Natural killer cell treated with Interleukin-12 subunit alpha and Interleukin-12 subunit beta and Interleukin-15 and Interleukin-18, amount 100 ng/mL, for 72 hours (primary cell): ENCODE data around the gene TMEM40. TPM values are rescaled to one million over a fixed set of nuclear protein-coding genes. Genes with fewer than 3 reads are reported as not detected.

ENCODE experiments used
- ATAC-seq, 2 donors: fragments of 150-1000 bp; cut with Tn5 transposase in 1 of 2; sonication (Bioruptor Pico), chemical (Tn5 transposase) in 1 of 2; 2 replicates each; pipeline ENCODE4 v1.10.0; 2021
- DNase-seq: peaks from one replicate; pipeline ENCODE4 v3.0.0; 2022; ENCODE audit warnings: low spot score
- H3K27ac Mint-ChIP-seq, 2 donors: 1 replicate in 1 of 2; 2 replicates in 1 of 2; pipeline ENCODE4 v1.8.0; 2022; ENCODE audit warnings: mixed read lengths in 2 of 2, mild to moderate bottlenecking in 1 of 2, moderate library complexity in 1 of 2
- H3K27me3 Mint-ChIP-seq, 2 donors: 1 replicate in 1 of 2; 2 replicates in 1 of 2; pipeline ENCODE4 v1.8.0; 2022; ENCODE audit warnings: mixed read lengths in 2 of 2
- H3K36me3 Mint-ChIP-seq: one replicate; pipeline ENCODE4 v1.8.0; 2022; ENCODE audit warnings: mixed read lengths
- H3K4me1 Mint-ChIP-seq, 2 donors: 1 replicate in 1 of 2; 2 replicates in 1 of 2; pipeline ENCODE4 v1.8.0; 2022; ENCODE audit warnings: low read depth in 2 of 2, mixed read lengths in 2 of 2, mild to moderate bottlenecking in 1 of 2
- H3K4me3 Mint-ChIP-seq: one replicate; pipeline ENCODE4 v1.8.0; 2022; ENCODE audit warnings: mixed read lengths
- H3K9me3 Mint-ChIP-seq: 2 replicates; pipeline ENCODE4 v1.8.0; 2022; ENCODE audit warnings: mixed read lengths
- total RNA-seq, 2 donors: library from RNA; stranded (reverse); gene quantifications; one replicate each; pipeline ENCODE4 v1.2.3, GENCODE V29; 2022

The TMEM40 gene, protein sequence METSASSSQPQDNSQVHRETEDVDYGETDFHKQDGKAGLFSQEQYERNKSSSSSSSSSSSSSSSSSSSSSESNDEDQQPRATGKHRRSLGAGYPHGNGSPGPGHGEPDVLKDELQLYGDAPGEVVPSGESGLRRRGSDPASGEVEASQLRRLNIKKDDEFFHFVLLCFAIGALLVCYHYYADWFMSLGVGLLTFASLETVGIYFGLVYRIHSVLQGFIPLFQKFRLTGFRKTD
- not detected for total RNA-seq

GRCh38 chr3:12759097-12759679 is at the start of gene TMEM40:
TSS of gene TMEM40 (minus strand) at chr3:12759259. CDS start at chr3:12749832, 9,427 bp downstream.
- no peak within 1 kb of the TSS for H3K4me3 Mint-ChIP-seq
- ATAC-seq (no peak), DNase-seq (no peak)
- H3K27me3 Mint-ChIP-seq, result peaks cover 7 to 21% of the 10 kb centered on the region in 2 donors
- H3K36me3 Mint-ChIP-seq, result no peaks in the 10 kb centered on the region
- H3K4me1 Mint-ChIP-seq, result no peaks in the 10 kb centered on the region
- H3K9me3 Mint-ChIP-seq, result no peaks in the 10 kb centered on the region
- peak within 1 kb of the TSS in 1 of 2 donors; percentile 16 for H3K27ac Mint-ChIP-seq

- Mint-ChIP-seq H3K4me3 (peak overlapping the region; percentile 75), H3K9me3 (no peaks in the 10 kb centered on the region), H3K36me3 (no peaks in the 10 kb centered on the region), H3K27ac (no peak overlapping the region), H3K27me3 (peaks cover 0 to 3% of the 10 kb centered on the region in 2 donors), H3K4me1 (peaks cover 8 to 10% of the 10 kb centered on the region in 2 donors)
- ATAC-seq, result no peak
- DNase-seq, result no peak
Measured at GRCh38 chr3:12808587-12808986, 49.5 kb upstream of the TMEM40 start.

GRCh38 chr3:12807601-12808359 is 48.7 kb upstream of the TMEM40 start:
- no peaks in the 10 kb centered on the region for H3K9me3 Mint-ChIP-seq
- H3K4me3 Mint-ChIP-seq, result no peak overlapping the region
- peaks cover 8 to 10% of the 10 kb centered on the region in 2 donors for H3K4me1 Mint-ChIP-seq
- H3K27ac Mint-ChIP-seq, result no peak overlapping the region
- no peaks in the 10 kb centered on the region for H3K36me3 Mint-ChIP-seq
- DNase-seq (no peak), ATAC-seq (no peak)
- H3K27me3 Mint-ChIP-seq, result peaks cover 0 to 3% of the 10 kb centered on the region in 2 donors

DNA sequence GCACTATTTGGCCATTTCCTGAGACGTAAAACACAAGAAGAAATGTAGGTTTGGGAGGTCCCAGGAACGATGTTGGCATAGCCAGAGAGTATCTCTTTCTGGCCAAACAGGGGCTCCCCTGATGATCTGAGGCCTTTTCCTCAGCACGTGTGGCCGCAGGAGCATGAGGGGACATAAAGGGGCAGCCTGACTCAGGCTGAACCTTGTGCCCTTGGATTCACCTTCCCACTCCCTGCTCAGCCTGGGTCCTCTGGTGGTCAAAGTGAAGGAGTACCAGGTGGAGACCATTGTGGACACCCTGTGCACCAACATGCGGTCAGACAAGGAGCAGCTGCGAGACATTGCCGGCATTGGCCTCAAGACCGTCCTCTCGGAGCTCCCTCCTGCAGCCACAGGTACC is 48.0 kb upstream of the TMEM40 start:
- no peaks in the 10 kb centered on the region for H3K36me3 Mint-ChIP-seq
- H3K4me3 Mint-ChIP-seq, result no peak overlapping the region
- H3K27me3 Mint-ChIP-seq, result peaks cover 0 to 3% of the 10 kb centered on the region in 2 donors
- H3K27ac Mint-ChIP-seq, result no peak overlapping the region
- DNase-seq, result no peak
- no peak for ATAC-seq
- H3K4me1 Mint-ChIP-seq, result peaks cover 8 to 10% of the 10 kb centered on the region in 2 donors
- no peaks in the 10 kb centered on the region for H3K9me3 Mint-ChIP-seq

DNA sequence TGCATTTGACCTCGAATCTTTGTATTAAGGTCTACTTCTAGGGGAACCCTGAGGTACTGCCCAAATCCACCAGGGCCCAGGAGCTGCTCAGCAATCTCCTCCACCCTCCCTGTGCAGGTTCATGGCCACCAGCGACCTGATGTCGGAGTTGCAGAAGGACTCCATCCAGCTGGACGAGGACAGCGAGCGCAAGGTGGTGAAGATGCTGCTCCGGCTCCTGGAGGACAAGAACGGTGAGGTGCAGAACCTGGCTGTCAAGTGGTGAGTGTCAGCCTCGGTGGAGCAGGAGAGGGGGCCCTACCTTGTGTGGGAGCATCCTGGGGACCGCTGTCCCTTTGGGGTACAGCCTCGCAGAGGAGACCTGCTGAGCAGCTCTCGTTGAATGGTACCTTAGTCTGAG is 44.3 kb upstream of the TMEM40 start:
- Mint-ChIP-seq H3K9me3 (no peaks in the 10 kb centered on the region), H3K27ac (no peak overlapping the region), H3K4me3 (no peak overlapping the region), H3K27me3 (no peaks in the 10 kb centered on the region), H3K4me1 (no peaks in the 10 kb centered on the region), H3K36me3 (no peaks in the 10 kb centered on the region)
- DNase-seq, result no peak
- no peak for ATAC-seq

DNA sequence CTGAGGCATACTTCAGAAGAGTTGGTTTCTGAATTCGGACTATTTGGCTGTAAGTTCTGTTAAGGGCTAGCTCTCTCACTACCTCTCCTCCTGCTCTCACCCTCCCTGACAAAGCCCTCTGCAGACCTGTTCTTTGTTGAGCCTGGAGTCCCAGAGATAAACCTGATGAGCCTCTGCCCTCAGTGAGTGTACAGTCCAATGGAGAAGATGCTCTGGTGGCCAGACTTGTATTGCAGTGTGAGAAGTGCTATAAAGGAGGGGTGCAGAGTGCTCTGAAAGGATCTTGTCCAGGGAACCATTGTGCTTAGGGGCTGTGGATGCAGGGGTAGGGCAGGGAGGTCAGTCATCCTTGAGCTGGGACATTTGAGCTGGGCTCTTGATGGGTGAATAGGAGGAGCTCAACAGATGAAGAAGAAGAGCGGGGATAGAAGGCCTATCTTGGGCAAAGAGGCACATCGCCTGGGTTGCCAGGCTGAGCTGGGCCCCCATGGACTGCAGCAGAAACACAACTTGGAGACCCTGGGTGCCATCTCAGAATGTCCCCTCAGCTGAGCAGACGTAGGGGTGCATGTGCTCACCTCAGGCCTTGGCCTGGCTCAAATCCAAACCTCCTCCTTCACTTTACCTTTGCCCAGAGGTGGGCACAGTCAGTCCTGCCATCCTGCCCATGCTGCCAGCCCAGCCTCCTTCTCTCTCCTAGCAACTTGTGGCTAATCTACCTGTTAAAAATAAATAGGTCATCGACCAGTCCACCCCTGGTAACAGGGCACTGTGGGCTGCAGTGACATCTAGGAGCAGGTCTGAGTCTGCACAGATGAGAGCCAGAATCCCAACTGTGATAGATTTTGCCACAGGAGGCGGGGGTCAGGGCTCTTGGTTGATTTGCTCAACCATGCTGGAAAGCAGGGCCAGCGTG is 40.7 kb upstream of the TMEM40 start:
- Mint-ChIP-seq H3K4me1 (peaks cover 0 to 6% of the 10 kb centered on the region in 2 donors), H3K27ac (no peak overlapping the region), H3K4me3 (no peak overlapping the region), H3K36me3 (no peaks in the 10 kb centered on the region), H3K27me3 (peaks cover 0 to 9% of the 10 kb centered on the region in 2 donors), H3K9me3 (no peaks in the 10 kb centered on the region)
- no peak for ATAC-seq
- DNase-seq, result no peak

GRCh38 chr3:12798559-12799179 is 39.6 kb upstream of the TMEM40 start:
- Mint-ChIP-seq H3K9me3 (no peaks in the 10 kb centered on the region), H3K36me3 (no peaks in the 10 kb centered on the region), H3K4me1 (peaks cover 0 to 6% of the 10 kb centered on the region in 2 donors), H3K27me3 (peaks cover 0 to 9% of the 10 kb centered on the region in 2 donors), H3K4me3 (no peak overlapping the region), H3K27ac (no peak overlapping the region)
- ATAC-seq (no peak), DNase-seq (no peak)

DNA sequence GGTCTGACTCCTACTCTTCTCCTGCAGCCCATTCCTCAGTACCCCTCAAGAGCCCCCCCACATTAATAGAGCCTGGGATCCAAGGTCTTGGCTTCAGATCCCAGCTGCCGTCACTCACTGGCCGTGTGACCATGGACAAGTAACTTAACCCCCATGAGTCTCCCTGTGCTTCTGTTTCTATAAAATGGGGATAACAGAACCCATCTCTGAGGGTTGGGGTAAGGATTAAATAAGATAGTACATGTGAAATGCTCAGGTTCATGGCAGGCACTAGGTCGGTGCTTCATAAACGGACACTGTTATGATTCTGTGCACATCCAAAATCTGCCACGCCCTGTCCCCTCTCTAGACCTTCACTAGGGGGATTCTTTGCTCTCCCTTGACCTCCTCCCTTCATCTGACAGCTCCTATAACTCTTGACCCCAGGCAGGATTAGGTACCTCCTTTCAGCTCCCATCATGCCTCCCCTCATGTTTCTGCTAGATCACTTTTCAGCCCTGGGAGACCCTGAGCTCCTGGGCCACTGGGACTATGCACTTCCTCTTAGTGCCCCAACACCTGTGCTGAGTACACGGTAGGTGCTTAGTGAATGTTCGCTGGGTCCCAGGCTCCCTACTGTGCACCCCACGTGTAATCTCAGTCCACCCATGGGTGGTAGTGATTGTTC is 39.0 kb upstream of the TMEM40 start:
- H3K36me3 Mint-ChIP-seq, result no peaks in the 10 kb centered on the region
- peaks cover 0 to 6% of the 10 kb centered on the region in 2 donors for H3K4me1 Mint-ChIP-seq
- no peak overlapping the region for H3K4me3 Mint-ChIP-seq
- ATAC-seq, result no peak
- H3K9me3 Mint-ChIP-seq, result no peaks in the 10 kb centered on the region
- no peak for DNase-seq
- no peak overlapping the region for H3K27ac Mint-ChIP-seq
- H3K27me3 Mint-ChIP-seq, result peaks cover 0 to 9% of the 10 kb centered on the region in 2 donors

DNA sequence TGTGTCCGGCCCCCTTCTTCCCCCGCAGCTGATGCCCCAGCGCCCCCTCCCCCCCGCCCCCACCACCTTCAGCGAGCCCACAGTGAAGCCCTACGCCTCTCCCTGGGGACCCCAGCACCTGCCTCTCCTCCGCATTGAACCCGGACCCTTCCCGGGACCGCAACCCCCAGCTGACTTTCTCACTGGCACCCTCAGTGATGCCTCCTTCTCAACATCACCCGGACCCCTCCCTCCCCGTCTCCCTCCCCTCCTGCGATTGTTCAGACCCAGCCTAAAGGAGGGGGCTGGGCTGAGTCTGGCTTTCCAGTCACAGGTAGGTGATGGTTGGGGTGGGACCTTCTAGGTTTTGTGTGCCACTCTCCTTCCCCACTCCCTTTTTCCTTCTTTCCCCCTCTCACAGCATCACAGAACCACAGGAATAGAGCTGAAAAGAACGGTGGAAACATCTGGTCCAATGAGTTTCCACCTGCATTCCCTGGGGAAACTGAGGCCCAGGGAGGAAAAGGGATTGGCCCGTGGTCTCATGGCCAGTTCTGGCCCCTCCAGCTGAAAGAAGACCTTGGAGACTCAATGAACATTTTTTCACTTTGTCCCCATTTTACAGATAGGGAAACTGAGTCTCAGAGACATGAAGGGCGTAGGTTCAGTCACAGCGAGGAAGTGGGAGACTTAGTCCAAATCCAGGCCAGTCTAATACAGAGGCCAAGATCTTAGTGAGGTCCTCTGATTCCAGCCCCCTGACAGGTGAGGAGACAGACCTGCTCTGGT is 38.2 kb upstream of the TMEM40 start:
- peaks cover 0 to 9% of the 10 kb centered on the region in 2 donors for H3K27me3 Mint-ChIP-seq
- H3K4me1 Mint-ChIP-seq, result peaks cover 0 to 6% of the 10 kb centered on the region in 2 donors
- no peak for DNase-seq
- no peak overlapping the region for H3K27ac Mint-ChIP-seq
- no peaks in the 10 kb centered on the region for H3K36me3 Mint-ChIP-seq
- H3K9me3 Mint-ChIP-seq, result no peaks in the 10 kb centered on the region
- H3K4me3 Mint-ChIP-seq, result peak overlapping the region; percentile 54
- ATAC-seq, result no peak

GRCh38 chr3:12796171-12797123 is 37.4 kb upstream of the TMEM40 start, which contains the start of gene CAND2:
TSS of gene CAND2 (plus strand) at chr3:12796680. CDS start at chr3:12796721, 41 bp downstream.
- H3K27me3 Mint-ChIP-seq, result peaks cover 3 to 11% of the 10 kb centered on the region in 2 donors
- DNase-seq (no peak), ATAC-seq (peak; percentile 58 to 61)
- H3K36me3 Mint-ChIP-seq, result no peaks in the 10 kb centered on the region
- H3K4me3 Mint-ChIP-seq, result peak within 1 kb of the TSS; percentile 65
- peaks cover 0 to 6% of the 10 kb centered on the region in 2 donors for H3K4me1 Mint-ChIP-seq
- no peaks in the 10 kb centered on the region for H3K9me3 Mint-ChIP-seq
- H3K27ac Mint-ChIP-seq, result no peak within 1 kb of the TSS

DNA sequence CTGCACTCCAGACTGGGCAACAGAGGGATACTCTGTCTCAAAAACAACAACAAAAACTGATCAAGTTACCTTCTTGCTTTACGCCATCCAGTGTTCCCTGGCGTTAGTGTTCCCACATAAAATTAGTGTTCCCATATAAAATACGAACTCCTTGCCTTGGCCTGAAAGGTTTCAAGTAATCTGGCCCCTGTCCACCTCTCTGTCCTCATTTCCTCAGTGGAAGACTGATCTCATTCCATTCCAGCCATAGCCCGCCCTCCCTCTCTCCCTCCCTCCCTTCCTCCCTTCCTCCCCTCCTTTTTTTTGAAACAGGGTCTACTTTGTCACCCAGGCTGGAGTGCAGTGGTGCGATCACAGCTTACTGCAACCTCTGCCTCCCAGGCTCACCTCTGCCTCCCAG is 34.6 kb upstream of the TMEM40 start:
- ATAC-seq, result no peak
- H3K4me1 Mint-ChIP-seq, result peaks cover 0 to 6% of the 10 kb centered on the region in 2 donors
- no peak for DNase-seq
- peaks cover 13 to 15% of the 10 kb centered on the region in 2 donors for H3K27me3 Mint-ChIP-seq
- H3K9me3 Mint-ChIP-seq, result no peaks in the 10 kb centered on the region
- no peaks in the 10 kb centered on the region for H3K36me3 Mint-ChIP-seq
- no peak overlapping the region for H3K27ac Mint-ChIP-seq
- no peak overlapping the region for H3K4me3 Mint-ChIP-seq
